ENCODE results near the gene TENT5C.

Gene TENT5C

DNA sequence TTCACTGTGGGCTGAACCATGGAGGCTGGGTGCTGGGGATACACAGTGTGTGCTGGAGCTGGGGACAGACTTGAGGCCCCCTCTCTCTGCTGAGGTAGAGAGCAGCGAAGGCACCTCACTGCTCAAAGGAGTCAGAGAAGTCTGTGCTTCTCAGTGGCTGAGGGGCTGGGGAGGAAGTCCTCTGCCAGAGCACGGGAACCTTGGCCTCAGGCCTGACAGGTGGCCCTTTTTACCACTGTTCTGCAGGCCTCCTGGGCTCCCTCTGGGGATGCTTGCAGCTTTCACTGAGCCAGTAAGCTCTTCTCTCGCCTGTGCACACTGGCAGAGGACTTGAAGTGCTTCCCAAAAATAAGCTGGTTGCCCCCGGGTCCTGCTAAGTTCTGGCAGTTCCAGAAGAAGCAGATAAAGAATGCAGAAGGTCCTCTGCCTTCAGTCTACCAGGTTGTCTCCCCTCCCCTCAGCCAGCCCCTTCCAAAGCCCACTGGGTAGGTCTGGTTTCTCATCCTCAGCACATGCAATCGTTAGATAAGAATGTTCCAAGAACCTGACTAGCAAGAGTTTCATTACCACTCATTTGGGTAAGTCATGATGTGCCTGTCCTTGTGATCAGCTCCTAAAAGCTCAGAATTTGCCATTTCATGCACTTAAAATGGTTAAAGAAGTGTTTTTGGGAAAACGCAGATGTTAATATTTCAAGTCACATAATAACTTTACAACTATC is 53.9 kb downstream of the TENT5C start:
- ATAC-seq, result peak; percentile 23 to 34

DNA sequence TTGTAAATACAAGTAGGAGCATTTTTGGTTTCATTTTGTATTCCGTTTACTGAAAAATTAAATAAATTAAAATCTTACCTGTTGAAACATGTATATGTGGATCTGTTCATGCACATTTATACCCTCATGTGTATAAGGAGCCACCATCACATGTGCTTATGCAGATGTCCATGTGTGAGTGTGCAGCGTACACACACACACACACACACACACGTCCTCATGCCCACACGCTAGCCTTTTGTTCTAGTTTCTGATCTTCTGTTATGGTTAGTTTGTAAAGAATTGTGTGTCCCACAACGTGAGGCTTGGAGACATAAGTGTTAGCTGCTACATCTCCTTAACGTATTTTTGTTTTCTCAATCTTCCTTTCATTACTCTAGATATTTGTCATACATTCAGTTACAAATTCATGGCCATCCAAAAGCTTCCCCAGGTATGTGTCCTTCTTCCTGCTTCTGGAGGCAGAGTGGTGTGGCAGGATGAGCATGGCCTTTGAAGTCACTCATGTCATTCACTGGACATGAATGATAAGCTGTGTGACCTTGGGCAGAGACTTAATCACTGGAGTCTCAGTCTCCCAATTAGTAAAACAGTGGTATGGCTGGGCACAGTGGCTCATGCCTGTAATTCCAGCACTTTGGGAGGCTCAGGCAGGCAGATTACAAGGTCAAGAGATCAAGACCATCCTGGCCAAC is 54.6 kb downstream of the TENT5C start:
- no peak for ATAC-seq

GRCh38 chr1:117661027-117661426 is 55.2 kb downstream of the TENT5C start:
- ATAC-seq, result peak; percentile 8

DNA sequence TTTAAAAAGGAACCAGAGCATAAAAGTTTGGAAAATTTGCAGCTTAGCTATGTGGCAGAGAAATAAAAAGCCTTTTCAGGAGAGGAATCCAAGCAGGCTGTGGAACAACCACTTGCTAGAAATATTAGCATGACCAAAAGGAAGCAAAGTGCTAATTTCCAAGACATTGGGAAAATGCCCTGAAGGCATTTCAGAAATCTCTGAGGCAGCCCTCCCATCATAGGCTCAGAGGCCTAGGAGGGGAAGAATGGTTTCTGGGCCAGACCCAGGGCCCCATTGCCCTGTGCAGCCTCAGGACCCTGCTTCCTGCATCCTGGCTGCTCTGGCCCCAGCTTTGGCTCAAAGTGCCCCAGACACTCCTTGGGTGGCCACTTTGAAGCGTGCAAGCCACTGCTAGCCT is 56.8 kb downstream of the TENT5C start:
- no peak for ATAC-seq

DNA sequence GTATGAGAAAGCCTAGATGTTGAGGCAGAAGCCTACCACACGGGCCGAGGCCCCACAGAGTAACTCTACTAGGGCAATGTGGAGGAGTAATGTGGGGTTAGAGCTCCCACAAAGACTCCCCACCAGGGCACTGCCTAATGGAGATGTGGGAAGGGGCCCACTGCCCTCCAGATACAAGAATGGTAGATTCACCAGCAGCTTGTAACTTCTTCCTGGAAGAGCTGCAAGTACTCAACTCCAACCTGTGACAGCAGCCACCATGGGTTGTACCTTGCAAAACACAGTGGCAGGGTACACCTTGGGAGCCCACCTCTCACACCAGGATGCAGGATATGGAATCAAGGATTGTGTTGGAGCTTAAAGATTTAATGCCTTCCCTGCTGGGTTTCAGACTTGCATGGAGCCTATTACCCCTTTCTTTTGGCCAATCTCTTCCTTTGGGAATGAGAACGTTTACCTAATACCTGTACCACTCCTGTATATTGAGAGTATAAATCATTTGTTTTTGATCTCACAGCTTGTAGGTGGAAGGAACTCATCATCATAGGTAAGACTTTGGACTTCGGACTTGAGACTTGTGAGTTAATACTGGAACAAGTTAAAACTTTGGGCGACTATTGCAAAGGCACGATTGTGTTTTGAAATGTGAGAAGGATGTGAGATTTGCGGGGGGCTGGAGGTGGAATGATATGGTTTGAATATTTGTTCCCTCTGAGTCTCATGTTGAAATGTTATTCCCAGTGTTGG is 57.5 kb downstream of the TENT5C start:
- ATAC-seq, result no peak

GRCh38 chr1:117664314-117664713 is 58.5 kb downstream of the TENT5C start:
- ATAC-seq, result peak; percentile 87

DNA sequence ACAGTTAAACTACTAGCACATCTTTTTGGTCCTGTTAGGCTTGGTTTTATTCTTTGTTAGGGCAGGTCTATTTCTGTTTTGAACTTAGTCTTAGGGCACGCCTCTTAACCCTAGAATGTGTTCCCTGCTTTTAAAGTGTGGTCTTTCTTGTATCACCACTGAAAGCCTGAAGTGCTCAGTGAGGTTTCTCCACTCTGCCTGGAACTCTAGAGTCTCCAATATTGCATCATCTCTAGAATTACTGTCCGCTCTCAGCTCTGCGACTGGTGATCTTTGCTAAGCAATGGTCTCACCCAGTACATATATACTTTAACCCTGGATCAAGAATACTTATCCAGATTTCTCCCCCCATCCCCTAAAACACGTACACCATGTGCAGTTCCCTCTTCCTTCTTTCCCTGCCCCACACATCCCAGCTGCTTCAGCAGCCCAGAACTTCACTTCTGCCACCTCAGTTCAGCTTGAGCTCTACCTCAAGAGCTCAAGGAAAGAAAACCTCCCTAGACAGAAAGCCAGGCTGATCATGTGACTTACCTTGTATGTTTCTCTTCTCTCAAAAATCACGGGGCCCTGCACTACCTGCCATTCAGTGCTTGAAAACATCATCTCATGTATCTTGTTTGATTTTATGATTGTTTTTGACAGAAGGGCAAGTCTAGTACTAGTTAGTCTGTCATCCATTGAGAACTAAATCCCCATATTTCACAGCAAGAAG is 59.9 kb downstream of the TENT5C start:
- no peak for ATAC-seq

DNA sequence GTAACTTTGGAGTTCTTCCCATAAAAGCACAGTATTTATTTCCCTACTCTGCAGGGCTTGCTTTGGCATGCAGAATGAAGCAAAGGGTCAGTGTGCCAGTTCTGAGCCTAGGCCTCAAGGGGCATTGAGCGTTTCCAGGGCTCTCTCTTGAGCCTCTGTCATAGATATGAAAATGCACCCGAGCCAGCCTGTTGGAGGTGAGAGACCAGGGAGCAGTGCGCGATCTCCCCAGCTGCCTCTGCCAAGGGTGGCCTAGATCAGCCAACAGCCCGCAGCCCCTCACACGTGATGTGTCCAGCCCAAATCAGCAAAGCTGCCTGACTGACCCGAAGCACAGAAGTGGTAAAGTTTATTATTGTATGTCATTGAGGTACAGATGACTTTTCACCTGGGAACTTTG is 63.7 kb downstream of the TENT5C start:
- no peak for ATAC-seq

DNA sequence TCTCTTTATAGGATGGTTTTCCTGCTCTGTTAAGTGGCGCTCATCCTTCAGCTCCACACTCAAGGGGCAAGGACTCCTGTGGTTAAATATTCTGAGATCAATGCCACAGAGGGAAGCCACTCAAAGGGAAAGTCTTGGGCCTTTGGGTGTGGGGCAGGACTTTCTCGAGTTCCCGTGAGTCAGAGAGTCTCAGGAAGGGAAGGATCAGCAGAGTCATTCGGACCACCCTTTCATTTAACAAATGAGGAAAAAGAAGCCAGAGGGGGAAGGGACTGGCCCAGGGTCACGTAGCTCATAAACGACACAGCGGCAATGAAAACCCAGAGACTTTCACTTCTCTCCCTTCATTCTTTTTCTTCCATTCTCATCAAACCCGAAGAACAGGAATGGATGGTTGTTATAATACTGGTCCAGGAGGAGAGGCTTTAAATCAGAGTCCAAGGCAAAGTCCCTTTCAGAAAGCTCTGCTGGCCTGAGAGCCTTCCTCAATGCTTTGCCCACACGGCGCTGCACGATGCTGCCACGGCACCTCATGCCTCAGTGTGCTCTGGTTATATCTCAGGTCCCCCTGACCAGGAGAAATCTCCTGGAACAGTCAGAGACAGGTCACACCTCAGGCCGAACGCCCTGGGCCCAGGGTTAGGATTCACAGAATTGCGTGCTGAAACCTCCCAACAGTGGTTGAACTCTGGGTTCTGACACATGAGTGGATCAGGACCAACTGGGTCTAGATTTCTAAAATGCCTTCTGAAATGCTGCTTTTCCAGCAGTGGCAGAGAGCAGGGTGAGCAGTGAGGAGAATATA is 65.3 kb downstream of the TENT5C start:
- no peak for ATAC-seq

- ATAC-seq, result no peak
Measured at GRCh38 chr1:117671781-117672501, 66.1 kb downstream of the TENT5C start.

DNA sequence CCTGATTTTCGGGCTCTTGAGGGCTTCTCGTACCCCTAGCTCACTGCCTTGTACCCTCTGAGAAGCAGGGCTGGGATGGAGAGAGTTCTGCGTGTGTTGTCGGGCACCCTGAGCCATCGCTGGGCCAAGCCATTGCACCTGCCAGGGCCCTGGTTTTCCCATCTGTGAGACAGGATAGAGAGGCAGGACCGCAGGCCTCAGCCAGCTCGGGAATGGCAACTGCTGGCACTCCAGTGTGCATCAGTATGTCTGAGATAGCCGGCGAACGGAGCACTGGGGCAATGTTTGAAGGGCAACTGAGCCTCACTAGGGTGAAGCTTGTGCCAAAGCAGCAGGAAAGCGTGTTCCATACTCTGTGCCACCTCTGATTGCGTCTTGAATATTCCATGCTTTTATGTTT is 66.9 kb downstream of the TENT5C start:
- ATAC-seq, result no peak

- ATAC-seq, result peak; percentile 84 to 91
Measured at GRCh38 chr1:117673405-117673804, 67.6 kb downstream of the TENT5C start.

DNA sequence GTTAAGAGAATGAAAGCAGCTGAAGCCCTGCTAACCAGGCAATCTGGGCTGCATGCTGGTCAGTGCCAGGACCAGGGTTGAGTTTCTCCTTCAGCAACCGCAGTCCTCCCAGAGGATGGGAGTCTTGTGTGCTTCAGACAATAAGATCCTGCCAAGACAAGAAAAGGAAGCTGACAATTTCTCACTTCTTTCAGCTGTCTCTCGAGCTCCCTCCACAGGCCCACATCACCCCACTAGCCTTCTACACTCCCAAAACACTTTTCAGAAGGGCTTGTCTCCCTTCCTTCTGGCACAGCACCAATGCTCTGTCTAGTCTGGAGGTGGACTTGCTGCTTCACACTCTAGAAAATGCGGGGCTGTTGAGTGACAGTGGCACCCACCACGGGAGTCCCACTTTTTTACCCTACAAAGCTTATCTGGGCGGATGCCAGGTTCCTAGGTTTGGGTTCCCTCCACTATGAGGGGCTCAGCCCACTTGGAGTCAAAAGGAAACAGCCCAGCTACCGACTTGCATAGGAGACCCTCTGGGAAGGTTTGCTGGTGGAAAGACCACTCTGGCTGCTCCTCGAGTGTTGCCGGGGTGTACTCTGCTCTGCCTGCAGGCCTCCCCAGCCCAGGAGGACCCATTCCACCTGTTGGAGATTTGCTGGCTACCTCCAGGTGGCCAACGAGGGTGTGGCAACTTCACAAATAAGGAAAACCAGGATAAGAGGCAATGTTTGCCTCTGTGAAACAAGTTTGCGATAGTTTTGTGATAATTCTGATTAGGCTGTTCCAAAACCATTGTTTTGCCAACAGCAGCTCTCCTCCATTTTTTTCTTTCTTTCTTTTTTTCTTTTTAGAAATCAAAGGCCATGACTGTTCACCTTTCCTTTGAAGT is 68.9 kb downstream of the TENT5C start:
- ATAC-seq, result peak in 1 of 2 donors; percentile 37

- ATAC-seq, result no peak
Measured at GRCh38 chr1:117675907-117676430, 70.1 kb downstream of the TENT5C start.

DNA sequence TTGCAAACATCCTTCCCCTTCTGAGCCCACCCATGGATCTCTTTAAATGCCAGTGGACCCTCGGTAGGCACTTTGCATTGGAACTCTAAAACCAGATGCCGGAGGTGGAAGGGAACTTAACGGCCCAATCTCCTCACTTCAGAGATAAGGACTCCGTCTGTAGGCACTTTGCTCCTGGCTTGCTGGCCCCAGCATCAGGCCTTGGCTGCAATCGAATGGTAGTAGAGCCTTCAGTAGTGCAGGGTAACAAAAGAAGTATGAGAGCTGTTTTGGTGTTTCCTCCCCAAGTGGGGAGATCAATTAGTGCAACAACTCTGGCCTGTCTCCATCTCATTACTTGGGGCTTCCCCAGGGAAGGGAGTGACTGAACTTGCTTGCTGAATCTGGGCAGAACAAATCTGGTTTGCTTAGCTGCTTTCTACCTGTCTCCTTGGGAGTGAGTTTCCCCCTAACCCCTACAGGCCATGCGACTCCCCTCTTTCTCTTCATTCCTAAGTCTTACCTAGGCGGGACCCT is 70.8 kb downstream of the TENT5C start:
- ATAC-seq, result no peak

All from activated CD4-positive, CD25-positive, alpha-beta regulatory T cell treated with anti-CD3 and anti-CD28 coated beads, Interleukin-2, amount 50 U/mL, for 24 hours (primary cell).